ENCODE measurements around the gene RPL37A.
A peak's percentile ranks its signal among the peaks of the same experiment; 100 is the strongest.

RPL37A gene

DNA sequence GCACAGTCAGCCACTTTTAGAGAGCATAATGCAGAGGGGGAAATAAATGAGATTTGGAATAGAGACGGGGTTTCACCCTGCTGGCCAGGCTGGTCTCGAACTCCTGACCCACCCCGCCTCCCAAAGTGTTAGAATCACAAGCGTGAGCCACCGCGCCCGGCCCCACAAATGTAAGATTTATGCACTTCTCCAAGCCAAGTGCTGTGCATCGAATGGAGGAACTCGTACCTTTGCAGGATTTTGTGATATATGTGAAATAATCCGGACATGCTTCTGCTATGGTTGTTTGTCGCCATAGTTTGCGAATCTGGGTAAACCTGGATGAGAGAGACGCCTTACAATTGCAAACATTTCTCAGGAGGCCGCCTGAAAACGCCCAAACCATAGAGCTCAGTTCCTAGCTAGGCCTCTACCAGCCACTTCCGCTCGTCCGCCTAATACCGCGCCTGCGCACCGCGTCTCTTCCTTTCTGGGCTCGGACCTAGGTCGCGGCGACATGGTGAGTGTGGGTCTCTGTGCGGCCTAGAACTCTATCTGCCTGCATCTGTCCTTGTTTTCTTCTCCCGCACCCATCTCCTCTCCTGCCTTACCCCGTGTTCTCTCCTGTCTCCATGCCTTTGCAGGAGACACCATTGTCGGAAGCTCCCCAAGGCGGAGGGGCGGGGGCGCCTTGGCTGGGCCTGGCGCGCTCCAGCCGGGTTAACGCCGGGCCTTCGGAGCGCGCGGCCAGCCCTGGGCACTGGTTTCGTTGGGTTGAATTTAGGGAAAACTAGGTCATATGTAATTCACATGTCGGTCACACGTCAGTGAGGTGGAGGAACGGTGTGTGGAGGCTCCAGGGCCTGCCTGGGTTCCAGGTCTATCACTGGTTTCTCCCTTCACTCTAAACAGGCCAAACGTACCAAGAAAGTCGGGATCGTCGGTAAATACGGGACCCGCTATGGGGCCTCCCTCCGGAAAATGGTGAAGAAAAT lies at the start of gene RPL37A:
TSS of gene RPL37A (plus strand) at position 466 of the 974 bp plus-strand sequence. CDS start at position 497, 31 bp downstream.
- peak; percentile 99 for DNase-seq

DNA sequence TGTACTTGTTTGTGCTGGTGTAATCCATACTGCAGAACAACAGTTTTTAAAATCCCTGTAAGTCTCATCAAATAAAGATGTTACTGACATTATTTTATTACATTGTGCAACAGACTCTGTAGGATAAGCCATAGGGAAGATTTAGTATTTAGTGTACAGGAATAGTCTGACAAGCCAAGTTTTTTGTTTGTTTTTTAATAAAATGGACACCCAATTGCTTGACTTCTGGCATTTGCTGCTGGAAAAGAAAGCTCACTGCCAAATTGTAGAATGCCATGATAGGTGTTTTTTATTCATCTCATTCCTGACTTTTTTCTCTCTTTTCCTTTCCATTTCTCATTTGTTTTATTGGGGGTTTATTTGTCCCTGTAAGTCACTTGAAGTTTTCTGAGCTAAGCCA lies 48.3 kb upstream of the RPL37A start:
- no peak for DNase-seq

DNA sequence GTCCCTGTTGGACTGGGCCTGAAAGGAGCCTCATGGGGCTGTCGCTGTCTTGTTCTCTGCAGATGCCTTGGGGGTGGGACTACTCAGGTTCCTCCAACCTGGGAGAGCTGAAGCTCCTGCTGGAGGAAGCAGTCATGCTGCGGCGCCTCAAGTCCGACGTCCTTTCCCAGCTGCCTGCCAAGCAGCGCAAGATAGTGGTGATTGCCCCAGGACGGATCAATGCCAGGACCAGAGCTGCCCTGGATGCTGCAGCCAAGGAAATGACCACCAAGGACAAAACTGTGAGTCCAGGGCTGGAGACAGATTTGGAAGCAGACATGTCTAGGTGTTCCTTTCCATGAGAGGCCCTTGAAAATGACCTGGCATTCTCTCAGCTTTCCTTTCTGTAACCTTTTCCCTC lies 47.9 kb upstream of the RPL37A start:
- DNase-seq = no peak

DNA sequence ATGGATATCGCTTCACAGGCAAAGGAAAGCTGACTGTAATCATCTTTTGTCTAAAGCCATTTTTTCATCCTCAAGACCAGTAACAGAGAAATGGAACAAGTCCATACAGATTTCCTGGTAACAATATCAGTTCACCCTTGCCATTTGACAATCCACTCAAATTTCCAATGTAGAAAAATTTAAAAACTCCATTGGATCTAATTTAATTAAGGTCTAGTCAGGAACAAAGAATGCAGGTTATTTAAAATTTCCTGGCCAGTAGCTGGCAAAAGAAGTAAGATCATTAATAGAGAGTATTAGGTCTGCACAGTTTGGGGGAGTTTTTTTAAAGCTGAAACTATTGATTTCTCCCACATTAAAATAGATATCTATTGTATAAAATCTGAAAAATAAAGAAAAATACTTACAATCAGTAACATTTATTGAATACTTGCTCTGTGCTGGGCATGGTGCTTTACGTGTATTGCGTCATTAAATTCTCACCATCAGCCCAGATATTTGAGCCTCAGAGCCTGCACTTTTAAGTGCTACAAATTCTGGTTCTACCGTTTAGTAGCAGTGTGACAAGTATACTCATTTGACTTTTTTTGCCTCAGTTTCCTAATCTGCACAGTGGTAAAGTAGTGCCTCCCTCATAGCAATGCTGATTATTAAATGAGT lies 44.6 kb upstream of the RPL37A start:
- DNase-seq = no peak

DNA sequence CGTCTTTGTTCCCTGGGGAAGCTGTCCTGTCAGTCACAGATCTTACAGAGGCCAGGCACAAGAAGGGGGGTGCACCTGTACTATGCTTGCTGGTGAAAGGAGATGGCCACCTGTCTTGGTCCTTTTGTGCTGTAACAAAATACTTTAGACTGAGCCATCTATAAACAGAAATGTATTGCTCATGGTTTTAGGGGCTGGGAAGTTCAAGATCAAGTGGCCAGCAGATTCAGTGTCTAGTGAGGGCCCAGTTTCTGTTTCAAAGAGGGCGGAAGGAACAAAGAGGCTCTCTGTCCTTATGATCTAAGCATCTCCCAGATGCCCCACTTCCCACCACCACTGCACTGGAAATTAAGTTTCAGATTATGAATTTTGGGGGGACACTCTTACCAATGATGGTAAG lies 35.5 kb upstream of the RPL37A start:
- DNase-seq = no peak

DNA sequence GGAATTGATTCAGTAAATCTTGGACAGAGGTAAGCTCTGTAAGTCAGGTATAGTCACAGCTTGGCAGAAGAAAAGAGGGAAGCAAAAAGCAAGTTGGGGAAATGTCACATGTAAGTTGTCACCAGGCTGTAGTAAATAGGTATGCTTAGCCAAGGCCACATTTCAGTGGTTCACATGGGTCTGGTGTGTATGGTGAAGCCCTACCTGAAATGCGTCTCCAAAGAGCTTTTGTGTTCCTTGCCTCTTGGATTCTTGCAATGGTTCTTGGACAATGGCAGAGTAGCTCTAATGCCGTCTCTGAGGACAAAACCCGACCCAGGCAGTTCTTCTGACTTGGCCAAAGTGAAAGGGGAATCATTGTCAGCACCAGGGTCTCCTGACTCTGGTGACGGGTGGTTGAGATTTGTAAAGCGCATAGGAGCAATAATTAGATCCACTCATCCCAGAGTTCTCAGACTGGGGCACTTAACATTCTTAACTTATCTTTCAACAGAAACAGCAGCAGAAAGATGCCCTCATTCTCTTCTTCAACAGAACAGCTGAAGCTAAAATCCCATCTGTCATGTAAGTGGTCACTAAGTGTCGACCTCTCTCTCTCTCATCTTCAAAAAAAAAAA lies 34.4 kb upstream of the RPL37A start:
- no peak for DNase-seq

DNA sequence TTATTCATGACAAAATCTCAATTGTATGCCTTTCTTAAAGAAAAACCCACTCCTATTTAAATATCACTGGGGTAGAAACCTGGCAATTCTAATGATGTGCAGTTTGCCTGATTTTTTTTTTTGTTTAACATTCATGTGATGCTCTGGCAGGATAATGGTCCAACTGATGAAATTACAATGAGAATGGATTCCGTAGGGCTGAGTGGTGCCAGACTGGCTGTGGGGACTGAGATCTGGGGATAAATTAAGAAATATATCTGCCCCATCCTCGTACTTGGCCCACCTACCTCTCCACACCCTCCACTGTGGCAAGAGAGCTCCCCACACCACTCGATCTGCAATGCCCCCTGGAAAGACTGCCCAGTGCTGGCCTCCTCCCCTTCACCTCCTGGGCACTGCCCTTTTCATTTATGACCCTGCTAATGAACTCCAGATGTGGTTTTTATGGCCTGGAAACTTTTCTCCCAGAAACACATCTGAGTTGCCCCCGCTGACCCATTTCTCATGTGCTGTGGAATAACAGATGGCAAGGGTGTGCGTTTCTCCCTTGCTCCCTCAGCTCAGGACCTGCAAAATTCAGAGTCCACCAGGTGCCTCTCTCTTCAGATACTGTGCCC lies 33.0 kb upstream of the RPL37A start:
- no peak for DNase-seq

DNA sequence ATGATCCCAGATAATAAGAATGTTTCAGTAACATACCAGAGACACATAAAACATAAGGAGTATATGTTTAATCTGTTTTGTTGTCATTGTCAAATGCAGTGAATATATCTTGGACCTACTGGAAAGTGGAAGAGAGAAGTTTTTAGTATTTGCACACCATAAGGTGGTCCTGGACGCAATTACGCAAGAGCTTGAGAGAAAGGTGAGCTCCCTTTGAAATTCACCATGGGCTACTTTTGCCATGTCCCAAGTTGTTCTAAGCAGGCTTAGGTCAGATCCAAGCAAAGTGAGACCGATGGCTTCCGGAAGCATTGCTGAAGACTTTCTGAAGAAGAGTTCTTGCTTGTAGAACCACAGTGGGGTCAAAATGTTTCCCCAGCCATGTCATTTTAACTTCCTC lies 30.8 kb upstream of the RPL37A start:
- DNase-seq = no peak

DNA sequence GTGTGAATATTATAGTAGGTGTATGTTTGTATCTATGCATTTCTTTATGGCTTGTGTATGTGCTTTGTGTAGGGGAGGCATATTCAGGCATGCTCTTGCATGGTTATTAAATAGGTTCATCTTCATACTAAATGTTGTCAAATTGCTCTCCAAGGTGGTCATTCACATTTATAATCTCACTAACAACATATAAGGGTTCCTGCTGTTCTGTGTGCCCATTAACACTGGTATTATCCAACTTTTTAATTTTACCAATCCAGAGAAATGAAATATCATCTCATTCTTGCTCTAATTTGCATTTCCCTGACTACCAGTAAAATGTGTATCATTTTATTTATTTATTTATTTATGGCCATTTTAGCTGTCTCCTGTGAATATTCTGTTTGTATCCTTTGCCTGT lies 29.0 kb upstream of the RPL37A start:
- no peak for DNase-seq

DNA sequence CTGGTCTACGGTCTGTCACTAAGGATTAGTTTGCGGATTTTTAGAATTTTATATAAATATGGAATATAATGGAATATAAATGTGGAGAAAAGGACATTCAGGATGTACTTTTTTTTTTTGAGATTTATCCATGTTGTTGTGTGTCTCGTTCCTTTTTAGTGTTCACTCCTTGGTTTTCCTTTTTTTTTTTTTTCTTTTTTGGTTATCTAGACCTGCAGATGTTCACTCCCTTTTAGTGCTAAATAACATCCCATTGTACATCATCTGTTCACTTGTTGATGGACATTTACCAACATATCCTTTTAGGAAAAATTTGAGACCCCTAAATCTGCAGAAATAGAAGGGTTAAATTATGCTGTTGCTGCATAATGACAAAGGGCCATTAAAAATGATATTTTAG lies 25.5 kb upstream of the RPL37A start:
- no peak for DNase-seq

DNA sequence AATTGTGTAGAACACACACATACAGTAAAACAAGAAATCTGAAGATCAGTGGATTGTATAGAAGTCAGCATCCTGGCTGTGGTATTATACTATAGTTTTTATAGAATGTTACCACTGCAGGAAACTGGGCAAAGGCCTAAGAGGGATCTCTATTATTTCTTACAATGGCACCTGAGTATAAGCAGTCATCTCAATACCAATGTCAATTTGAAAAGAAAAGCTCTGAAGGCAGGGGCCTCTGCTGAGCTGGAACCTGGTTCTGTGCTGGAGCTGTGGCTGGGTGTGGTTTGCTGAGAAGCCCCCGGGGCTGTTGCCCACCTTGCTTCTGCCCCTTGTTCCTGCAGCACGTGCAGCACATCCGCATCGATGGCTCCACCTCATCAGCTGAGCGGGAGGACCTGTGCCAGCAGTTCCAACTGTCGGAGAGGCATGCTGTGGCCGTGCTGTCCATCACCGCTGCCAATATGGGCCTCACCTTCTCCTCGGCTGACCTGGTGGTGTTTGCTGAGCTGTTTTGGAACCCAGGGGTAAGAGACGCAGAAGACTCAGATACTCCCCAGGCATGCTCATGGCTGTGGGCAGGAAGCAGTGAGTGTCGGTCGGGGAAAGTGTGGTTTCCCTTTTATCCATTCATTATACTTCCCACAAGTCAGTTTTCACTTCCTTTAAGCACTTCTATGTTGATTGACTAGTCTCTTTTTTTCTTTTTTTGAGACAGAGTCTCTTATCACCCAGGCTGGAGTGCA lies 23.5 kb upstream of the RPL37A start:
- no peak for DNase-seq

DNA sequence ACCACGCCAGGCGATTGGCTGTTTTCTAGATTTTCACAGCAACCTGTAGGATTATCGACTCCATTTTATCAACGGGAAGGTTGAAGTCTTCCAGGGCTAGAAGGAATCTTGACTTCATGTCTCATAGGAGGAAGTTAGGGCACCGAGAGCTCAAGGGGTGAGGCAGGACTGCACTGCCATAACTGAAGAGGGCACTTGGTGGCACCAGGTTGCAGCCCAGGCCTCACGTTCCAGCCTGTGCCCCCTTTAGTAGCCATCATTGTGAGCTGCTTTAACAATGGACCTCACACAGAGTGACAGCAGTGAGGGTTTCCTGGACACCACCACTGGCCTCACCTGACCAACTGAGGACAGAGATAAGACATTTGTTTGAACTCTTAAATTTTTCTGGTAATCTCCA lies 22.9 kb upstream of the RPL37A start:
- DNase-seq = no peak

DNA sequence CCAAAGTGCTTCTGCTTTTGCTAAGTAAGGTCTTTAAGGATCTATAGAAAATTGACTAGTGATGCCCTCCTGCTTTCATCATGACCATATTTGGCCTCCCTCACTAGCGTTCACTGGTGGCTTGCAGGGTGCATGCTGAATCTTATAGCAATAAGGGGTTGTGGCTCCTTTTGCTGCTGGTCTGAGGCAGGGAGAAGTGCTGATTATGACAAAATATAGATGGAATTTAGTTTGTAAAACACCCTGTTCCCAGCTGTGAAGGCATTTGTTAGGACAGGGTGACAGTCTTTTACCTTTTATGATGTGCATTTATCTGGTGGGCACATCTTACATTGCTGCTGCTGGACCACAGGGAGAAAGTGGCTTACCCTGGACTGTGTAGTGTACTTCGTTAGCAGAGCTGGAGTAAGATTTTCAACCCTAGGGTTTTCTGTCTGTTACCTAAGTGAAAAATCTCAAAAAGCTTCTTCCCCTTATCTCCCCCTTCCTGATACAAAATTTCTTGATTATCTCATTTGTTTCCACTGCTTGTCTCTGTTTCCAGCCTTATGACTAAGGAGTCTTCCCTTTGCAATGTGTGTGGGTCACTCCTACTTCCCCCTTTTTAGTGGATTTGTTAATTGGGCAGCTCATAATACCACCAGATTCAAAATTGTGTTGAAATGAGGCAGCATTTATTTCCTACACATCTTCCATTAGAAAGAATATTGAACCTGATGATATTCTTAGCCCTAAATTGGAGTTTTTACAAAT lies 21.2 kb upstream of the RPL37A start:
- no peak for DNase-seq

DNA sequence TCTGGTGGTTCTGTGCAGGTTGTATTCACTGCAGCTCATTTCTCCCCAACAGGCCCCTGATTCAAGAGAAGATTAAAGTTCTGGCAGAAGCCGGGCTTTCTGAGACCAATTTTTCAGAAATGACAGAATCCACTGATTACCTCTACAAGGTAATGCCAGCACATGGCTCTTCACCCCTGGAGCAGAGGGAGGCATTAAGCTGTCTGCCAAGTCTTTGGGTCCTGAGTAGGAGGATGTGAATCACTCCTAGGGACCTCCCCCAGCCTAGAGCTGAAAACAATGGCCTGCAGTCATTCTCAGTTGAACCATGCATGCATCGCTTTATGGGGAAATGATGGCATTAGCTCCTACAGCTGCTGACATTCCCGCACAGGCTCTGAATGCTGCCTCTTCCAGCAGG lies 20.5 kb upstream of the RPL37A start:
- peak; percentile 38 for DNase-seq

DNA sequence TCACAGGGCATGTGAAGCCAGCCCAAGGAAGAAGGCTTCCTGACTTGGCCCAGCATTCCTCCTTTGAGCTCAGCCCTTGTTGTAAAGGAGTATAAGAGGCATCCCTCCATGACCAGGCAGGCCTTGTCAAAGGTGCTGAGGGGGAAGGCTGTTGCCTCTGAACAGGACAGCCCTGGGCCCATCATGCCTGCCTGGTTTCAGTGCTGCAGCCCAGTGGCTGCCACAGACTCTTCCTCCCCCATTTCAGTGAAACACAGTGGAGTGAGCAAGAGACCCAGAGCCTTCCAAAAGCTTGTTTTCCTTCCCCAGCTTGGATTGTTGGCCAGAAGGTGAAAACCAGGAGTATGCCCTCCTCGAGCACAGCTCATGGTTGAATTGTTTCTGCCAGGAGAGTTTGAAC lies 19.9 kb upstream of the RPL37A start:
- no peak for DNase-seq

DNA sequence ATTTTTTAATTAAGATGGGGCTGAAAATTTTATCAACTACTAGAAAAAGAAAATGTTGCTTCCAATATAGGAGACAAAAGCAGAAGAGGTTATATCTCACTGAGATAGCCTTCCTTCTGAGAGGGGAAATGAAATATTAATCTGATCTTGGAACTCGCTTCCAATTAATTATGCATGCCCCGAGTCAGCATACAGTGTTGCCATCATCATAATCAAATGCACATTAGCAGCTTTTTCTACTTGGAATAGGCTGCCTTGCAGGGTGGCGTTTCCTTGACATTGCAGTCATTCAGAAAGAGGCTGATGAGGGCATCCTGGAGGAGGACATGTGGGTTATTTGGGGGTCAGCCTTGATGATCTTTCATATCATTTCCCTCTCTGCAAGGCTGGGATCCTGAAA lies 18.4 kb upstream of the RPL37A start:
- DNase-seq = peak; percentile 24

DNA sequence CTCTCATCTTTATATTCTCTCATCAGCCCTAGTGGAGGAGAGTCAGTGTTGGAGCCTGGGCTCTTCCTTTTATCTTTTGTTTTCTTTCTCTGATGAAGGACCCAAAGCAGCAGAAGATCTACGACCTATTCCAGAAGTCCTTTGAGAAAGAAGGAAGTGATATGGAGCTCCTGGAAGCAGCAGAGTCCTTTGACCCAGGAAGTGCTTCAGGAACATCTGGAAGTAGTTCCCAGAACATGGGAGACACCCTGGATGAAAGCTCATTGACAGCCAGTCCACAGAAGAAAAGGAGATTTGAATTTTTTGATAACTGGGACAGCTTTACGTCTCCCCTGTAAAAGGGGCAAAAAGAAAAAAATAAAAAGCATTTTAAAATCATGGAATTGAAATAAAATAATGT lies 16.0 kb upstream of the RPL37A start:
- no peak for DNase-seq

DNA sequence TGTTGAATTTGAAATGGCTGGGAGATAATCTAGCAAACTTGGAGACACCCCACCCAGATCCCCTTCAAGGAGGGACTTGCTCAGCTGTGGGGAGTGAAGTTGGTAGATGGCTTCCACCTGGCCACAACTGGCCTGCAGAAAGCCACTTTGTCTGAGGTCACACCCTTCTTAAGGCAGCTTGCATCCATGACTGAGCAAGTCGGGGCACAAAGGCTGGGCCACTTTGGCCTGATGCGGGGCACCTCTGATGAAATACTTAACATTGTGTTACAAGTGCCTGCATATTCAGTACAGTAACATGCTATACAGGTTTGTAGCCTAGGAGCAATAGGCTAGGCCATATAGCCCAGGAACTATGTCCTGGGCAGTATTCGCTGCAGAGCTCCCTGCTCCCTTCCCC lies 13.4 kb upstream of the RPL37A start:
- DNase-seq = no peak

DNA sequence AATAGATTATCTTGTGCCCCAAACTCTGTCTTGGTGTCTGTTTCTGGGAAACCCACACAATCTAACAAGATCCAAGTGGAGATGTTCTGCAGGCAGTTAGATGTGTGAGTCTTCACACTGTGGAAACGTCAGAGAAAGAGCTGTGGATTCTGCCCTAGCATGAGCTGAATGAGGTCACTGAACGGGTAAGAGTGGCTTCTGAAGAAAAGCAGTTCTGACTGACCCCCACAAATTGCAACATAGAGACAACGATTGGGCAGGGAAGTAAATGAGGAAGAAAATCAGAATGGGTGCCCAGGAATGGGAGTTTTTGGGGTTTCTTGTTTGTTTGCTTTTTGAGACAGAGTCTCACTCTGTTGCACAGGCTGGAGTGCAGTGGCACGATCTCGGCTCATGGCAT lies 12.9 kb upstream of the RPL37A start:
- no peak for DNase-seq

DNA sequence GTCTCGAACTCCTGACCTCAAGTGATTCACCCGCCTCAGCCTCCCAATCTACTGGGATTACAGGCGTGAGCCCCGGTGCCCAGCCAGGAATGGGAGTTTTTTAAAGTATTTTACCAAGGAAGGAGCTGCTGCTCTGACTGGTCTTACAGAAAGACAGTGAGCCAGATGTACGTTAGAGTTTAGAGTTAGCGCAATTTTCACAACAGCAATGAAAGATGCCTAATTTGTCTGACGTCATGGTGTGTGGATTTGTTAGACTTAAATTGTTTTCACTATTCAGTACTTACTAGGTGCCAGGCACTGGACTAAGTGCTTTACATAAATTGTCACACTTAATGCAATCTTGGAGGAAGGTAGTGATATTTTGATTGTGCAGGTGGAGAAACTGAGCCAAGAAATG lies 12.4 kb upstream of the RPL37A start:
- no peak for DNase-seq

DNA sequence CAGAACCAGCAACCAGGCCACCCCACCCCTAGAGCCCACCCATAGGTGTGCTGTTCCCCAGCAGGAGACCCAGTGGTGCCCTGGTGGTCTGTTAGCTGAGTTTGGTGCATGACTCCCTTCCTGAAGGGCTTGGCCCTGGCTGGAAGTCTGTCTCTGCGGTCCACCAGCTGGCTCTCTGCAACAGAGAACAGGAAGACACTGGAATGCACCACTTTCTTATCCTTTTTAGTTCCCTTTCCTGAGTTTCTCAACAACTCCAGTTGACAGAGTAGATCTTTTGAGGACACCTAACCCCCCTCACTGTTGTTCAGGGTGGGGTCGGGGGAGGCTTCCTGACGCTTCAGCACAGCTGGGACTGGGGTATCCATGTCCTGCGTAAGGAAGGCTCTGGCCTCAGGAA lies 11.9 kb upstream of the RPL37A start:
- DNase-seq = no peak

DNA sequence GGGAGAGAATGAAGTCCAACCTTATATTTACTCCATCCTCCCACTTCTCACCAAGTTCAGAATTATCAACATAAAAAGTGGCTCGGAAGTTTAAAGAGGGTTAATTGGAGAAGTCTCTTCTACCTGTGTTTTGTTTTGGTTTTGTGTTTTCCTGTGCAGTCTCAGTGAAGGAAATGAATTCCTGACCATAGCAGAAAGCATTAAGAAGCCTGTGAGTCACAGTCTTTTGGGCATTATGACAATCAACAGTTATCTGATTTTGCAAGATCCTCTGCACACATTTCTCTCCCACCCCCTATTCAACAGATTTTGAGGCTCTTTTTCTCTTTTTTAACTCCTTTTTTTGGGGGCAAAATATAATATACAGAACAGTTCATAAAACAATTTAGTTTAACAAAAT lies 8.6 kb upstream of the RPL37A start:
- DNase-seq = no peak

Measured in eye (tissue), 1 donor.